ENCODE results near the gene WDHD1.

WDHD1 gene

GRCh38 chr14:54890788-54891187 lies 136.1 kb downstream of the WDHD1 start:
- Histone ChIP-seq H3K4me3 (ENCODE audit: low read depth, low read length) (no peak overlapping the region), H3K27me3 (ENCODE audit: insufficient read depth, low read depth, severe bottlenecking) (no peaks in the 10 kb centered on the region), H3K36me3 (no peaks in the 10 kb centered on the region; the same call in 1 of the 2 replicates), H3K9me3 (ENCODE audit: severe bottlenecking) (no peaks in the 10 kb centered on the region), H3K27ac (no peak overlapping the region)
- no peak for DNase-seq
- TF ChIP-seq CTCF (IDR thresholded peaks at IDR 0.05; ENCODE audit: low read depth, low read length): no peak

GRCh38 chr14:54889919-54890318 lies 137.0 kb downstream of the WDHD1 start:
- Histone ChIP-seq H3K4me3 (ENCODE audit: low read depth, low read length) (no peak overlapping the region), H3K9me3 (ENCODE audit: severe bottlenecking) (no peaks in the 10 kb centered on the region), H3K36me3 (no peaks in the 10 kb centered on the region; the same call in none of the 2 replicates), H3K27me3 (ENCODE audit: insufficient read depth, low read depth, severe bottlenecking) (no peaks in the 10 kb centered on the region), H3K27ac (no peak overlapping the region)
- TF ChIP-seq CTCF (IDR thresholded peaks at IDR 0.05; ENCODE audit: low read depth, low read length): no peak
- DNase-seq: no peak

All from WERI-Rb-1 (cell line).